SK-N-SH (cell line): ENCODE measurements around the gene IGF2BP3. TPM values are rescaled to one million over a fixed set of nuclear protein-coding genes. Genes with fewer than 3 reads are reported as not detected.

ENCODE experiments used
- CTCF ChIA-PET: fragments of 300-600, 350-600 bp; formaldehyde crosslinking; extraction: SDS; loops from one replicate; lab custom pipeline; 2021; lab: Yijun Ruan, JAX
- POLR2A ChIA-PET: fragments of 350-600 bp; sonication (Branson Sonifier 250); formaldehyde crosslinking; extraction: SDS; loops from one replicate; lab custom pipeline; 2020; ENCODE audit warnings: antibody characterized with exemption, inconsistent platforms; lab: Yijun Ruan, JAX
- DNase-seq: peaks from one replicate; pipeline ENCODE4 v3.0.0; 2012
- H2AFZ ChIP-seq: fragments of 200-600 bp; sonication (generic); 2 replicates; pipeline ENCODE4 v1.8.1; 2016; ENCODE audit warnings: antibody characterized with exemption, mild to moderate bottlenecking, low read depth
- H3F3A ChIP-seq: fragments of 200-600 bp; sonication (generic); replicated peaks from 2 replicates; pipeline ENCODE3; 2016; ENCODE audit warnings: antibody characterized with exemption, mild to moderate bottlenecking; ENCODE audit not compliant: insufficient read depth
- H3K27ac ChIP-seq, 2 experiments: fragments of 200-500 bp in 1 of 2; fragments of 200-600 bp in 1 of 2; sonication (Bioruptor generic) in 1 of 2; sonication (generic), shearing (Covaris generic) in 1 of 2; 2 replicates each; pipeline versions ENCODE4 v1.5.1 to v1.6.1; 2014 to 2016; ENCODE audit warnings: low read depth in 2 of 2, inconsistent platforms in 1 of 2, low read length in 1 of 2, mild to moderate bottlenecking in 1 of 2, mixed read lengths in 1 of 2
- H3K27me3 ChIP-seq: fragments of 200-600 bp; sonication (generic), shearing (Covaris generic); 2 replicates; pipeline ENCODE4 v1.6.1; 2016; ENCODE audit warnings: mixed run types; ENCODE audit not compliant: insufficient read depth
- H3K36me3 ChIP-seq, 2 experiments: fragments of 200-500 bp in 1 of 2; fragments of 200-600 bp in 1 of 2; sonication (Bioruptor generic) in 1 of 2; sonication (generic) in 1 of 2; replicated peaks in 1 of 2; 2 replicates each; pipeline versions ENCODE3 to v1.5.1; 2014 to 2016; ENCODE audit warnings: low read length in 1 of 2, mild to moderate bottlenecking in 1 of 2; ENCODE audit not compliant: insufficient read depth in 2 of 2, control insufficient read depth in 1 of 2
- H3K4me1 ChIP-seq, 2 experiments: fragments of 200-500 bp in 1 of 2; fragments of 200-600 bp in 1 of 2; sonication (Bioruptor generic) in 1 of 2; sonication (generic), shearing (Covaris generic) in 1 of 2; 2 replicates each; pipeline versions ENCODE4 v1.5.1 to v1.6.1; 2014 to 2016; ENCODE audit warnings: low read depth in 1 of 2, low read length in 1 of 2, mixed run types in 1 of 2; ENCODE audit not compliant: insufficient read depth in 2 of 2, control insufficient read depth in 1 of 2
- H3K4me2 ChIP-seq: fragments of 200-600 bp; sonication (generic), shearing (Covaris generic); 2 replicates; pipeline ENCODE4 v1.6.1; 2017; ENCODE audit warnings: mixed run types
- H3K4me3 ChIP-seq, 2 experiments: fragments of 200-500 bp in 1 of 2; fragments of 200-600 bp in 1 of 2; sonication (Bioruptor generic) in 1 of 2; sonication (generic), shearing (Covaris generic) in 1 of 2; 2 replicates each; pipeline versions ENCODE4 v1.5.1 to v1.8.1; 2014 to 2016; ENCODE audit warnings: low read depth in 2 of 2, inconsistent platforms in 1 of 2, low read length in 1 of 2, mild to moderate bottlenecking in 1 of 2, mixed read lengths in 1 of 2, moderate library complexity in 1 of 2
- H3K79me2 ChIP-seq: fragments of 200-600 bp; sonication (generic); 2 replicates; pipeline ENCODE4 v1.8.1; 2017; ENCODE audit warnings: mild to moderate bottlenecking; ENCODE audit not compliant: insufficient read depth
- H3K9ac ChIP-seq: fragments of 200-600 bp; sonication (generic); 2 replicates; pipeline ENCODE4 v1.6.1; 2017; ENCODE audit warnings: mixed run types
- H3K9me2 ChIP-seq: fragments of 200-600 bp; sonication (generic); 2 replicates; pipeline ENCODE4 v1.6.1; 2017; ENCODE audit warnings: mixed run types
- H3K9me3 ChIP-seq: fragments of 200-600 bp; sonication (generic); 2 replicates; pipeline ENCODE4 v1.6.1; 2017; ENCODE audit warnings: mixed run types, mild to moderate bottlenecking, moderate library complexity
- H4K20me1 ChIP-seq: fragments of 200-600 bp; sonication (generic); 2 replicates; pipeline ENCODE4 v1.6.1; 2017; ENCODE audit warnings: mild to moderate bottlenecking, mixed run types; ENCODE audit not compliant: insufficient read depth
- EP300 ChIP-seq, 2 experiments: IDR thresholded peaks; 2 replicates each; pipeline versions ENCODE4 v1.4.0 to v1.6.1; 2012; ENCODE audit warnings: borderline replicate concordance in 1 of 2, low read depth in 1 of 2, low read length in 1 of 2
- GABPA ChIP-seq: IDR thresholded peaks from 2 replicates; pipeline ENCODE4 v1.4.0; 2012; ENCODE audit warnings: low read depth, mild to moderate bottlenecking
- JUND ChIP-seq: IDR thresholded peaks from 2 replicates; pipeline ENCODE4 v1.4.0; 2012
- MXI1 ChIP-seq: IDR thresholded peaks from 2 replicates; pipeline ENCODE4 v1.6.1; 2012; ENCODE audit warnings: mild to moderate bottlenecking, low read depth, low read length, improper control_type of control experiment
- POLR2AphosphoS5 ChIP-seq: IDR thresholded peaks from 2 replicates; pipeline ENCODE4 v1.6.1; 2012; ENCODE audit warnings: low read depth, low read length
- RCOR1 ChIP-seq: fragments of 150-350 bp; IDR thresholded peaks from 2 replicates; pipeline ENCODE4 v1.6.1; 2017; ENCODE audit warnings: antibody characterized with exemption, low read length
- RFX5 ChIP-seq: IDR thresholded peaks from 2 replicates; pipeline ENCODE4 v1.6.1; 2012; ENCODE audit warnings: mild to moderate bottlenecking, improper control_type of control experiment, low read length
- TAF1 ChIP-seq: IDR thresholded peaks from 2 replicates; pipeline ENCODE4 v1.6.1; 2012; ENCODE audit warnings: low read depth, mild to moderate bottlenecking, low read length, moderate library complexity, borderline replicate concordance
- WGBS: methylation state at CpG from one replicate; pipeline ENCODE4 v1.1.6; 2017; ENCODE audit warnings: low lambda C conversion rate; 5-methylcytosine and 5-hydroxymethylcytosine counted together
- polyA plus RNA-seq, 3 experiments: library from polyadenylated mRNA; depleted of rRNA; stranded (reverse); fragments of >200 nt; gene quantifications; 2 replicates each; pipeline ENCODE4 v1.2.3, GENCODE V29; 2012
- TF ChIP-seq, protein P1 (sequence below): IDR thresholded peaks from 2 replicates; pipeline ENCODE4; 2012
- TF ChIP-seq, protein P2 (sequence below): IDR thresholded peaks from 2 replicates; pipeline ENCODE4 v1.4.0; 2012; ENCODE audit warnings: low read depth, borderline replicate concordance
- TF ChIP-seq, protein P3 (sequence below): fragments of 200-600 bp; sonication (generic); IDR thresholded peaks from 2 replicates; pipeline ENCODE4 v1.6.1; 2017; ENCODE audit warnings: antibody characterized with exemption, mild to moderate bottlenecking, moderate library complexity

Gene IGF2BP3
- polyA plus RNA-seq, 1 of the 3 experiments (the other 2 are of a cell fraction): 34.4 TPM

DNA sequence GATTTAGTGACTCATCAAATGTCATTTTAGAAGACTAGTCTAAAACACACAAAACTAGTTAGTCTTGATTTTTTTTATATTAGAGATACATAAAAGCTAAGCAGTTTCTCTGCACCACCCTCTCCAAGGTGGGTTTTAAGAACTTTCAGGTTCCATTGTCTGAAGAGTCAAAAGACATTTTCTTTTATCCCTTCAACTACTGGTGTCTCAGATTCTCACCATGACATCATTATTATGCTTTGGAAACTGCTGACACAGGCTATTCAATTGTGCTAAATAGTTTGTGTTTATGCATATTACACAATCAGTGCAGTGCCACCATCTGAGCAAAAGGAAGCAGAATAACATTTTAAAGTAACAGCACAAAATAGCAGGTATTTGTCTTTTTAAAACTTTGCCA, 52.2 kb downstream of the IGF2BP3 start (continued):
- TF ChIP-seq, protein P1, sequence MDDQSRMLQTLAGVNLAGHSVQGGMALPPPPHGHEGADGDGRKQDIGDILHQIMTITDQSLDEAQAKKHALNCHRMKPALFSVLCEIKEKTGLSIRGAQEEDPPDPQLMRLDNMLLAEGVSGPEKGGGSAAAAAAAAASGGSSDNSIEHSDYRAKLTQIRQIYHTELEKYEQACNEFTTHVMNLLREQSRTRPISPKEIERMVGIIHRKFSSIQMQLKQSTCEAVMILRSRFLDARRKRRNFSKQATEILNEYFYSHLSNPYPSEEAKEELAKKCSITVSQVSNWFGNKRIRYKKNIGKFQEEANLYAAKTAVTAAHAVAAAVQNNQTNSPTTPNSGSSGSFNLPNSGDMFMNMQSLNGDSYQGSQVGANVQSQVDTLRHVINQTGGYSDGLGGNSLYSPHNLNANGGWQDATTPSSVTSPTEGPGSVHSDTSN: no peak
- TF ChIP-seq RFX5: no peak

DNA sequence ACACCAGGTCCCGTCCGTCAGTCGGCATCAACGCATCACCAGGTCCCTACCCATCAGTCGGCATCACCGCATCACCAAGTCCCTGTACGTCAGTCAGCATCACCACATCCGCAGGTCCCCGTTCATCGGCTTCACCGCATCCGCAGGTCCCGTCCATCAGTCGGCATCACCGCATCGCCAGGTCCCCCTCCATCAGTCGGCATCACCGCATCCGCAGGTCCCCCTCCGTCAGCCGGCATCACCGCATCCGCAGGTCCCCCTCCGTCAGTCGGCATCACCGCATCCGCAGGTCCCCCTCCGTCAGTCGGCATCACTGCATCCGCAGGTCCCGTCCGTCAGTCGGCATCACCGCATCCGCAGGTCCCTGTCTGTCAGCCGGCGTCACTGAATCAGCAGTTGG, 55.1 kb downstream of the IGF2BP3 start:
- H3K9ac ChIP-seq: no peak overlapping the region
- peaks cover 11% of the 10 kb centered on the region for H3F3A ChIP-seq
- no peak overlapping the region for H3K4me2 ChIP-seq
- H2AFZ ChIP-seq: no peak overlapping the region
- H3K9me3 ChIP-seq: no peaks in the 10 kb centered on the region
- H3K4me1 ChIP-seq: peaks cover 0 to 14% of the 10 kb centered on the region in 2 experiments; a peak in 3 of 4 replicates
- H3K79me2 ChIP-seq: peaks cover 92% of the 10 kb centered on the region
- ChIA-PET CTCF (interaction anchor here (0.7 to 1.3 kb wide), 2 partner anchors 15 to 18 kb away, joined by 3 to 4 read pairs; no protein-coding TSS in a partner anchor), POLR2A (no interaction called here)
- H3K9me2 ChIP-seq: no peaks in the 10 kb centered on the region
- no peaks in the 10 kb centered on the region for H3K27me3 ChIP-seq
- H3K27ac ChIP-seq: no peak overlapping the region
- H3K4me3 ChIP-seq: no peak overlapping the region
- H3K36me3 ChIP-seq: peaks cover 25 to 58% of the 10 kb centered on the region in 2 experiments
- DNase-seq: no peak
- peaks cover 31% of the 10 kb centered on the region for H4K20me1 ChIP-seq
- WGBS: 97% methylated on average over 37 of the region's 37 CpGs
- TF ChIP-seq GABPA (no peak), JUND (no peak), MXI1 (no peak), POLR2AphosphoS5 (no peak), EP300 (IDR thresholded peaks at IDR 0.05; ENCODE audit: borderline replicate concordance in 1 of 2, low read depth in 1 of 2, low read length in 1 of 2) (no peak)
- TF ChIP-seq, protein P1: no peak
- TF ChIP-seq, all 33 proteins: peak for 0

DNA sequence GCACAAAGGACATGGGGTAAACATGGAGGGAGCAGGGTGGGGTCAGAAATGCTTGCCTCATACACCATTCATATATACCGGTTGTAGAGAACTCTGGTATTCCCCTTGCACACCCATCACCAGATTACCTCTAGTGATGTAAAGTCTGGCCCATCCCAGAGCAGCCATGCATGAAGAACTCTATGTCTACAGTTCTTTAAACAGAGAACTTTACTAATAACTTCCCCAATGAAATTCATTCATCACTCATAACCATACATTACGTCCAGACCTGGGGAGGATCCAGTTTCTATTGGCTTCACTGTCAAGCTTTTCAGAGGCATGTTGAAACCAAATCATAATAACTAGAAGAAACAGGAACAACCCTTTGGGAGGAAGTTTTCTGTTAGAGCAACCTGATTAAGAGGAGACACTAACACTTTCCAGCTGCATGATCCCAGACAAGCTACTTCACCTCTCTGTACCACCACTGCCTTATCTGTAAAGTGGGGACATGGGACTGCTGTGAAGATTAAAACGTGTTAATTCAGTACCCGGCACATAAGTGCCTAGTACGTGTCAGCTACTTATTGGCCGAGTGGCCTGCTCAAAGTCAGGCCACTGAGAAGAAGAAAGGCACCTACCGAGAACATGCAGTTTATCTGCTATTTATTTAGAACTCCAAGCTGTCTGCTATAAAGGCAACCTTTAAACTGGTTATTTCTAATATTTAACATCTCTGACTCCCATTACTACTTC, 59.7 kb downstream of the IGF2BP3 start:
- no peak overlapping the region for H3K4me2 ChIP-seq
- DNase-seq: no peak
- 70% methylated on average over 7 of the region's 7 CpGs for WGBS
- H4K20me1 ChIP-seq: peaks cover 6% of the 10 kb centered on the region; the same call in 1 of the 2 replicates
- no peaks in the 10 kb centered on the region for H3K4me1 ChIP-seq
- H3F3A ChIP-seq: peaks cover 4% of the 10 kb centered on the region
- no peak overlapping the region for H2AFZ ChIP-seq
- peaks cover 83% of the 10 kb centered on the region for H3K79me2 ChIP-seq
- peaks cover 6% of the 10 kb centered on the region; the same call in 1 of the 2 replicates for H3K9me3 ChIP-seq
- H3K27ac ChIP-seq: no peak overlapping the region
- H3K27me3 ChIP-seq: no peaks in the 10 kb centered on the region
- no peaks in the 10 kb centered on the region for H3K9me2 ChIP-seq
- H3K4me3 ChIP-seq: no peak overlapping the region
- TF ChIP-seq, protein P2, sequence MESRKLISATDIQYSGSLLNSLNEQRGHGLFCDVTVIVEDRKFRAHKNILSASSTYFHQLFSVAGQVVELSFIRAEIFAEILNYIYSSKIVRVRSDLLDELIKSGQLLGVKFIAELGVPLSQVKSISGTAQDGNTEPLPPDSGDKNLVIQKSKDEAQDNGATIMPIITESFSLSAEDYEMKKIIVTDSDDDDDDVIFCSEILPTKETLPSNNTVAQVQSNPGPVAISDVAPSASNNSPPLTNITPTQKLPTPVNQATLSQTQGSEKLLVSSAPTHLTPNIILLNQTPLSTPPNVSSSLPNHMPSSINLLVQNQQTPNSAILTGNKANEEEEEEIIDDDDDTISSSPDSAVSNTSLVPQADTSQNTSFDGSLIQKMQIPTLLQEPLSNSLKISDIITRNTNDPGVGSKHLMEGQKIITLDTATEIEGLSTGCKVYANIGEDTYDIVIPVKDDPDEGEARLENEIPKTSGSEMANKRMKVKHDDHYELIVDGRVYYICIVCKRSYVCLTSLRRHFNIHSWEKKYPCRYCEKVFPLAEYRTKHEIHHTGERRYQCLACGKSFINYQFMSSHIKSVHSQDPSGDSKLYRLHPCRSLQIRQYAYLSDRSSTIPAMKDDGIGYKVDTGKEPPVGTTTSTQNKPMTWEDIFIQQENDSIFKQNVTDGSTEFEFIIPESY: no peak
- no peak for TF ChIP-seq POLR2AphosphoS5
- TF ChIP-seq, protein P1: no peak
- TF ChIP-seq, protein P3, sequence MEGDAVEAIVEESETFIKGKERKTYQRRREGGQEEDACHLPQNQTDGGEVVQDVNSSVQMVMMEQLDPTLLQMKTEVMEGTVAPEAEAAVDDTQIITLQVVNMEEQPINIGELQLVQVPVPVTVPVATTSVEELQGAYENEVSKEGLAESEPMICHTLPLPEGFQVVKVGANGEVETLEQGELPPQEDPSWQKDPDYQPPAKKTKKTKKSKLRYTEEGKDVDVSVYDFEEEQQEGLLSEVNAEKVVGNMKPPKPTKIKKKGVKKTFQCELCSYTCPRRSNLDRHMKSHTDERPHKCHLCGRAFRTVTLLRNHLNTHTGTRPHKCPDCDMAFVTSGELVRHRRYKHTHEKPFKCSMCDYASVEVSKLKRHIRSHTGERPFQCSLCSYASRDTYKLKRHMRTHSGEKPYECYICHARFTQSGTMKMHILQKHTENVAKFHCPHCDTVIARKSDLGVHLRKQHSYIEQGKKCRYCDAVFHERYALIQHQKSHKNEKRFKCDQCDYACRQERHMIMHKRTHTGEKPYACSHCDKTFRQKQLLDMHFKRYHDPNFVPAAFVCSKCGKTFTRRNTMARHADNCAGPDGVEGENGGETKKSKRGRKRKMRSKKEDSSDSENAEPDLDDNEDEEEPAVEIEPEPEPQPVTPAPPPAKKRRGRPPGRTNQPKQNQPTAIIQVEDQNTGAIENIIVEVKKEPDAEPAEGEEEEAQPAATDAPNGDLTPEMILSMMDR: no peak
- no peak for TF ChIP-seq TAF1
- TF ChIP-seq RCOR1: no peak
- no peak overlapping the region for H3K9ac ChIP-seq
- H3K36me3 ChIP-seq: peaks cover 42 to 72% of the 10 kb centered on the region in 2 experiments
- POLR2A ChIA-PET: no interaction called here
- CTCF ChIA-PET: interaction anchor here (0.9 to 1.2 kb wide), 2 partner anchors 20 to 132 kb away, joined by 3 to 5 read pairs; no protein-coding TSS in a partner anchor
